Colonic mucosa (tissue), 4 donors: ENCODE data around the gene PRKAR1B. TPM values are rescaled to one million over a fixed set of nuclear protein-coding genes. Genes with fewer than 3 reads are reported as not detected.

Experiments used
- DNase-seq: peaks from one replicate; pipeline ENCODE4 v3.0.0-alpha.2; 2020
- H3K27ac ChIP-seq: fragments of 200-600 bp; one replicate; pipeline ENCODE4 v1.8.0; 2021
- H3K27me3 ChIP-seq: fragments of 200-600 bp; one replicate; pipeline ENCODE4 v1.8.0; 2021
- H3K36me3 ChIP-seq: fragments of 200-600 bp; one replicate; pipeline ENCODE4 v1.8.0; 2021
- H3K4me1 ChIP-seq: fragments of 200-600 bp; one replicate; pipeline ENCODE4 v1.8.0; 2021; ENCODE audit warnings: mild to moderate bottlenecking
- H3K4me3 ChIP-seq: fragments of 200-600 bp; one replicate; pipeline ENCODE4 v1.8.0; 2021
- H3K9ac ChIP-seq, 2 donors: one replicate each; pipeline ENCODE4 v1.7.0; 2013; ENCODE audit warnings: control low read depth in 2 of 2, low read depth in 2 of 2, low read length in 2 of 2
- H3K9me3 ChIP-seq: fragments of 200-600 bp; one replicate; pipeline ENCODE4 v1.8.0; 2021
- CTCF ChIP-seq: fragments of 200-600 bp; IDR thresholded peaks from one replicate; pipeline ENCODE4 v1.8.0; 2022; ENCODE audit warnings: antibody characterized with exemption, mild to moderate bottlenecking
- intact Hi-C: fragments of 100-400 bp; cut with DNase I; formaldehyde crosslinking; loops from one replicate; pipeline ENCODE4 v1.14.1; 2022
- total RNA-seq, 2 donors: library from RNA; stranded (reverse); fragmentation: NEBNext Ultra II Directional in 1 of 2; extraction: Animal tissue kit (Norgen Biotek cat#: 25700) in 1 of 2; gene quantifications; one replicate each; pipeline ENCODE4 v1.2.1, GENCODE V29; 2021
- donor health status: healthy.
- donor health status: DM: no; HTN: no; CAD: no.
- donor health status: DM: no; HTN: no; CAD: no.

Gene PRKAR1B
- total RNA-seq, 2 donors from 2014 or later = 19.2 to 32.8 TPM

GRCh38 chr7:583410-584121, 143.5 kb downstream of the PRKAR1B start:
- Histone ChIP-seq H3K9ac (no peak overlapping the region), H3K4me1 (no peaks in the 10 kb centered on the region), H3K27me3 (no peaks in the 10 kb centered on the region), H3K27ac (no peak overlapping the region), H3K9me3 (no peaks in the 10 kb centered on the region), H3K36me3 (no peaks in the 10 kb centered on the region), H3K4me3 (no peak overlapping the region)
- TF ChIP-seq CTCF = no peak
- no peak for DNase-seq
- intact Hi-C loops = no loop called here

GRCh38 chr7:582931-583330, 144.2 kb downstream of the PRKAR1B start:
- no peaks in the 10 kb centered on the region for H3K9me3 ChIP-seq
- H3K4me3 ChIP-seq = no peak overlapping the region
- no peak overlapping the region for H3K9ac ChIP-seq
- no peaks in the 10 kb centered on the region for H3K27me3 ChIP-seq
- no peaks in the 10 kb centered on the region for H3K36me3 ChIP-seq
- H3K27ac ChIP-seq = no peak overlapping the region
- intact Hi-C loops = no loop called here
- H3K4me1 ChIP-seq = no peaks in the 10 kb centered on the region
- no peak for TF ChIP-seq CTCF
- DNase-seq = no peak

GRCh38 chr7:582081-582835, 144.8 kb downstream of the PRKAR1B start:
- Histone ChIP-seq H3K27ac (no peak overlapping the region), H3K4me1 (no peaks in the 10 kb centered on the region), H3K9me3 (no peaks in the 10 kb centered on the region), H3K27me3 (no peaks in the 10 kb centered on the region), H3K36me3 (no peaks in the 10 kb centered on the region), H3K9ac (no peak overlapping the region), H3K4me3 (no peak overlapping the region)
- DNase-seq = no peak
- intact Hi-C loops = no loop called here
- TF ChIP-seq CTCF = no peak

- intact Hi-C loops = no loop called here
- no peaks in the 10 kb centered on the region for H3K27me3 ChIP-seq
- TF ChIP-seq CTCF = no peak
- H3K4me1 ChIP-seq = no peaks in the 10 kb centered on the region
- H3K36me3 ChIP-seq = no peaks in the 10 kb centered on the region
- DNase-seq = no peak
- no peak overlapping the region for H3K4me3 ChIP-seq
- no peak overlapping the region for H3K9ac ChIP-seq
- no peaks in the 10 kb centered on the region for H3K9me3 ChIP-seq
- H3K27ac ChIP-seq = no peak overlapping the region
These were observed 148.7 kb downstream of the PRKAR1B start for GRCh38 chr7:578386-578785.

GRCh38 chr7:577741-578370, 149.2 kb downstream of the PRKAR1B start:
- Histone ChIP-seq H3K4me1 (no peaks in the 10 kb centered on the region), H3K27ac (no peak overlapping the region), H3K27me3 (no peaks in the 10 kb centered on the region), H3K4me3 (no peak overlapping the region), H3K9ac (no peak overlapping the region), H3K9me3 (no peaks in the 10 kb centered on the region), H3K36me3 (no peaks in the 10 kb centered on the region)
- no peak for DNase-seq
- intact Hi-C loops = no loop called here
- no peak for TF ChIP-seq CTCF
